Heart left ventricle (tissue), 13 donors: ENCODE data around the gene FKBP1A.

ENCODE experiments used
- CTCF ChIP-seq, 12 donors: fragments of 200-600 bp; sonication (generic) in 4 of 12; IDR thresholded peaks; one replicate each; pipeline versions ENCODE4 v1.5.0 to v1.8.0; 2018 to 2022; ENCODE audit warnings: antibody characterized with exemption in 12 of 12, mild to moderate bottlenecking in 5 of 12
- POLR2A ChIP-seq, 2 donors: fragments of 450-650 bp; IDR thresholded peaks; one replicate each; pipeline ENCODE4 v1.6.1; 2017; ENCODE audit warnings: antibody characterized with exemption in 2 of 2, mild to moderate bottlenecking in 2 of 2, moderate library complexity in 2 of 2
- donor health status: ischemic (EF 13 %, LVEDD 7.1; RV severe dilation, severe dysfunction).
- donor health status: DM: no; HTN: yes; CAD: no.
- donor health status: DM: no; HTN: no; CAD: no.
- donor health status: ischemic (EF 25% LVEDD 6.9; RV normal size, moderate dysfunction).
- donor health status: ischemic (EF 25% LVEDD 5.7; RV mildly dilated, moderate dysfunction).
- donor health status: ischemic (EF 35%, LVEDD 5.7; RV mildly dilated, moderate dysfunction).
- donor health status: nonischemic (EF 11% LVEDD 7.7; RV severe dilation, severe dysfunction).
- donor health status: DM: yes; HTN: yes; CAD: no.
- donor health status: PGD.
- donor health status: ischemic (EF 29% LVEDD 5.4; RV normal size, mild dysfunction).
- donor health status: nonischemic (EF 23%, LVEDD 6.1; RV moderate dilation, normal function).

DNA sequence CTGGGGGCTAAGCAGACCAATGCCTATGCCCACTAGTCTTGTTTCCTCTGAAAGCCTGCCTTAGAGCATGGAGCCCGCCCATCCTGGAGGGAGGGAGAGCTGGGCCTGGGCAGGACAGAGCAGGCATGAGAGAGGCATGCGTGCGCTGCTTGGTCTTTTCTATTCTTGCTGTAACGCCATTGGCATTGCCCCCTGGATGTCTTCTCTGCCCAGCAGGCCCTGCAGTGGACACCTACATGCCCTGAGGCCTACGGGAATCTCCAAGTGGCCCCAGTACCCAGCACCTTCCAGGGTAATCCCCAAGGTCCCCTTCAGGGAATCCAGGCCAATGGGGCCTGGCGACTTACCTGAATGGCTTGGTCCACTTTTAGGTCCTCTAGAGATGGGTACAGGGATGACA lies 72.8 kb downstream of the FKBP1A start:
- no peak for TF ChIP-seq CTCF (IDR thresholded peaks at IDR 0.05)
- TF ChIP-seq POLR2A (IDR thresholded peaks at IDR 0.05), result no peak
